ENCODE results near the gene JAK1. TPM values are rescaled to one million over a fixed set of nuclear protein-coding genes. Genes with fewer than 3 reads are reported as not detected.
A peak's percentile ranks its signal among the peaks of the same experiment; 100 is the strongest.

Gene JAK1
- total and polyA plus RNA-seq, 10 of the 15 experiments (the other 5 are each of a cell fraction or from before 2014, with no cell fraction given): 9.6 to 45.5 (median 35.7) TPM

GRCh38 chr1:64960731-64961130 is 5.6 kb downstream of the JAK1 start (continued):
- no peak for TF ChIP-seq ZBTB40 (IDR thresholded peaks at IDR 0.05; ENCODE audit: borderline replicate concordance)
- peak; percentile 39; the same call in 1 of the 2 replicates for TF ChIP-seq NR2C1 (IDR thresholded peaks at IDR 0.05)
- TF ChIP-seq IKZF2 (IDR thresholded peaks at IDR 0.05): peak; percentile 32 to 52; a peak in 2 of 4 replicates
- no peak for TF ChIP-seq MAX (IDR thresholded peaks at IDR 0.05; ENCODE audit: low read depth, low read length)
- 0 out of 2 replicates have a peak, but pooled peaks have one; percentile 36 for TF ChIP-seq MTA3 (IDR thresholded peaks at IDR 0.05; ENCODE audit: borderline replicate concordance, low read length)
- TF ChIP-seq BACH1 (IDR thresholded peaks at IDR 0.05; ENCODE audit: borderline replicate concordance): no peak
- TF ChIP-seq IKZF1 (conservative IDR thresholded peaks at IDR 0.05): peak; percentile 39; the same call in 1 of the 2 replicates
- TF ChIP-seq ZNF217 (IDR thresholded peaks at IDR 0.05): no peak
- no peak for TF ChIP-seq ETV6 (conservative IDR thresholded peaks at IDR 0.05 in 1 of 2, IDR thresholded peaks at IDR 0.05 in 1 of 2; ENCODE audit: borderline replicate concordance in 1 of 2, low read depth in 1 of 2)
- TF ChIP-seq NKRF (conservative IDR thresholded peaks at IDR 0.05): no peak
- TF ChIP-seq CREB1 (IDR thresholded peaks at IDR 0.05; ENCODE audit: low read depth): 0 out of 2 replicates have a peak, but pooled peaks have one; percentile 8
- TF ChIP-seq BCL11A (IDR thresholded peaks at IDR 0.05; ENCODE audit: low read depth, low read length): peak; percentile 46; the same call in 1 of the 2 replicates
- no peak for TF ChIP-seq RB1 (IDR thresholded peaks at IDR 0.05; ENCODE audit: borderline replicate concordance)
- TF ChIP-seq TBL1XR1 (IDR thresholded peaks at IDR 0.05; ENCODE audit: low read depth, low read length): no peak
- no peak for TF ChIP-seq CEBPB (IDR thresholded peaks at IDR 0.05; ENCODE audit: borderline replicate concordance in 1 of 2, low read depth in 2 of 2, low read length in 2 of 2)
- peak; percentile 97 for TF ChIP-seq NR2F1 (conservative IDR thresholded peaks at IDR 0.05)
- 0 out of 2 replicates have a peak, but pooled peaks have one; percentile 51 for TF ChIP-seq ZNF687 (IDR thresholded peaks at IDR 0.05)
- TF ChIP-seq NBN (IDR thresholded peaks at IDR 0.05): 0 out of 2 replicates have a peak, but pooled peaks have one; percentile 32
- TF ChIP-seq RELB (IDR thresholded peaks at IDR 0.05; ENCODE audit: low read depth): 0 out of 2 replicates have a peak, but pooled peaks have one; percentile 39
